A673 (cell line): ENCODE results near the gene MTX1.

ENCODE experiments used
- EZH2 ChIP-seq: fragments of 200-600 bp; sonication (generic); IDR thresholded peaks from 2 replicates; pipeline ENCODE4 v1.6.1; 2017; ENCODE audit warnings: borderline replicate concordance, low read depth, mild to moderate bottlenecking, mixed read lengths, antibody characterized with exemption, low read length; ENCODE audit not compliant: poor library complexity, severe bottlenecking
- TF ChIP-seq, protein P1 (sequence below): fragments of 300-800, 200-600 bp; sonication (generic); conservative IDR thresholded peaks from 2 replicates; pipeline ENCODE4 v1.5.1; 2017; ENCODE audit warnings: low read depth, mild to moderate bottlenecking, antibody characterized with exemption, low read length, moderate library complexity, mixed read lengths

- TF ChIP-seq, protein P1, sequence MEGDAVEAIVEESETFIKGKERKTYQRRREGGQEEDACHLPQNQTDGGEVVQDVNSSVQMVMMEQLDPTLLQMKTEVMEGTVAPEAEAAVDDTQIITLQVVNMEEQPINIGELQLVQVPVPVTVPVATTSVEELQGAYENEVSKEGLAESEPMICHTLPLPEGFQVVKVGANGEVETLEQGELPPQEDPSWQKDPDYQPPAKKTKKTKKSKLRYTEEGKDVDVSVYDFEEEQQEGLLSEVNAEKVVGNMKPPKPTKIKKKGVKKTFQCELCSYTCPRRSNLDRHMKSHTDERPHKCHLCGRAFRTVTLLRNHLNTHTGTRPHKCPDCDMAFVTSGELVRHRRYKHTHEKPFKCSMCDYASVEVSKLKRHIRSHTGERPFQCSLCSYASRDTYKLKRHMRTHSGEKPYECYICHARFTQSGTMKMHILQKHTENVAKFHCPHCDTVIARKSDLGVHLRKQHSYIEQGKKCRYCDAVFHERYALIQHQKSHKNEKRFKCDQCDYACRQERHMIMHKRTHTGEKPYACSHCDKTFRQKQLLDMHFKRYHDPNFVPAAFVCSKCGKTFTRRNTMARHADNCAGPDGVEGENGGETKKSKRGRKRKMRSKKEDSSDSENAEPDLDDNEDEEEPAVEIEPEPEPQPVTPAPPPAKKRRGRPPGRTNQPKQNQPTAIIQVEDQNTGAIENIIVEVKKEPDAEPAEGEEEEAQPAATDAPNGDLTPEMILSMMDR = no peak
- TF ChIP-seq EZH2 = no peak
Observed at GRCh38 chr1:155192346-155193274, 15.9 kb upstream of the MTX1 start.
